ENCODE measurements around the gene TMEM53.
A peak's percentile ranks its signal among the peaks of the same experiment; 100 is the strongest.

The TMEM53 gene

DNA sequence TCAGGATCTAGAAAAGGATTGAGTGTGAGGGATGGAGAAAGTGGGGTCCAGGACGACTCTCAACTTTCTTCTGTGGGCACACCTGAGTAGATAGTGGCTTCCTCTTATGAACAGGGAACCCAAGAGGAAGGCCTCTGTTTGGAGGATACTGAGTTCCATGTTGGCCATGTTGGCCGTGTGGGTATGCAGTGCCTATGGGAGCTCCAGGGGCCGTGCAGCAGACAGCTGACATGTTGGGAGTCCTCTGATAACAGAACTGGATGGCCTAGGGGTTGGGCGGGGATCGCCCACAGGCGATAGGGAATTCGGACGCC, 43.0 kb downstream of the TMEM53 start:
- peak overlapping the region; percentile 92 for H3K27ac ChIP-seq
- TF ChIP-seq, protein P1, sequence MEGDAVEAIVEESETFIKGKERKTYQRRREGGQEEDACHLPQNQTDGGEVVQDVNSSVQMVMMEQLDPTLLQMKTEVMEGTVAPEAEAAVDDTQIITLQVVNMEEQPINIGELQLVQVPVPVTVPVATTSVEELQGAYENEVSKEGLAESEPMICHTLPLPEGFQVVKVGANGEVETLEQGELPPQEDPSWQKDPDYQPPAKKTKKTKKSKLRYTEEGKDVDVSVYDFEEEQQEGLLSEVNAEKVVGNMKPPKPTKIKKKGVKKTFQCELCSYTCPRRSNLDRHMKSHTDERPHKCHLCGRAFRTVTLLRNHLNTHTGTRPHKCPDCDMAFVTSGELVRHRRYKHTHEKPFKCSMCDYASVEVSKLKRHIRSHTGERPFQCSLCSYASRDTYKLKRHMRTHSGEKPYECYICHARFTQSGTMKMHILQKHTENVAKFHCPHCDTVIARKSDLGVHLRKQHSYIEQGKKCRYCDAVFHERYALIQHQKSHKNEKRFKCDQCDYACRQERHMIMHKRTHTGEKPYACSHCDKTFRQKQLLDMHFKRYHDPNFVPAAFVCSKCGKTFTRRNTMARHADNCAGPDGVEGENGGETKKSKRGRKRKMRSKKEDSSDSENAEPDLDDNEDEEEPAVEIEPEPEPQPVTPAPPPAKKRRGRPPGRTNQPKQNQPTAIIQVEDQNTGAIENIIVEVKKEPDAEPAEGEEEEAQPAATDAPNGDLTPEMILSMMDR (conservative IDR thresholded peaks at IDR 0.05) = no peak

DNA sequence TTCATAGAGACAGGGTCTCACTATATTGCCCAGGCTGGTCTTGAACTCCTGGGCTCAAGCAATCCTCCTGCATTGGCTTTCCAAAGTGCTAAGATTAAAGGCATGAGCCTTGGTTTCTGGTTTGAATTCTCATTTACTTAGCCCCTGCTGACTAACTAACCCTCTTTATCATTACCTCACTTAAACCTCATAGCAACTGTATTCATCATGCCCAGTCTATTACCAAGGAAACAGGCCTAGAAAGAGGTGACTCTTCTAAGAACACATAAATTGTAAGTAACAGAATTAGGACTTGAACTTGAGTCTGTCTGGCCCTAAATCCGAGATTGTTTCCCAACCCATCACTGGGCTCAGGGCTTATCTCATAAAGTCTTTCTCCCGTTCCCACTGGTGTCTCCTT, 44.2 kb downstream of the TMEM53 start:
- H3K27ac ChIP-seq = no peak overlapping the region
- TF ChIP-seq, protein P1 (conservative IDR thresholded peaks at IDR 0.05) = no peak

GRCh38 chr1:44628962-44629756, 45.1 kb downstream of the TMEM53 start:
- no peak overlapping the region for H3K27ac ChIP-seq

GRCh38 chr1:44625348-44625747, 48.9 kb downstream of the TMEM53 start:
- no peak overlapping the region for H3K27ac ChIP-seq
- TF ChIP-seq, protein P1 (conservative IDR thresholded peaks at IDR 0.05) = no peak

More at GRCh38 chr1:44628962-44629756, 45.1 kb downstream of the TMEM53 start:
- TF ChIP-seq, protein P1 (conservative IDR thresholded peaks at IDR 0.05) = no peak

- H3K27ac ChIP-seq = no peak overlapping the region
- TF ChIP-seq, protein P1 (conservative IDR thresholded peaks at IDR 0.05) = no peak
Measured at GRCh38 chr1:44624268-44624901, 49.9 kb downstream of the TMEM53 start.

- H3K27ac ChIP-seq = no peak overlapping the region
- TF ChIP-seq, protein P1 (conservative IDR thresholded peaks at IDR 0.05) = no peak
Measured at GRCh38 chr1:44621841-44622286, 52.4 kb downstream of the TMEM53 start.

- TF ChIP-seq, protein P1 (conservative IDR thresholded peaks at IDR 0.05) = no peak
- H3K27ac ChIP-seq = no peak overlapping the region
Measured at GRCh38 chr1:44620072-44620471, 54.2 kb downstream of the TMEM53 start.
